ENCODE results near the gene ZNF425.
A peak's percentile ranks its signal among the peaks of the same experiment; 100 is the strongest.
"Not testable (repeated sequence)": the region's sequence is repeated elsewhere in the genome, so short reads cannot be mapped to it uniquely, and the experiment has no call there.

ZNF425 gene

GRCh38 chr7:149147752-149148653 lies 21.9 kb upstream of the ZNF425 start:
- TF ChIP-seq CTCF (IDR thresholded peaks at IDR 0.05; ENCODE audit: low read depth, low read length), result no peak
- peak; percentile 48 for DNase-seq (ENCODE audit: low read depth, low spot score)
- in situ Hi-C loops (cut with HindIII; ENCODE audit: low sequenced_read_pairs), result no loop called here
- H3K4me3 ChIP-seq (ENCODE audit: low read depth, low read length), result peak overlapping the region; percentile 75

DNA sequence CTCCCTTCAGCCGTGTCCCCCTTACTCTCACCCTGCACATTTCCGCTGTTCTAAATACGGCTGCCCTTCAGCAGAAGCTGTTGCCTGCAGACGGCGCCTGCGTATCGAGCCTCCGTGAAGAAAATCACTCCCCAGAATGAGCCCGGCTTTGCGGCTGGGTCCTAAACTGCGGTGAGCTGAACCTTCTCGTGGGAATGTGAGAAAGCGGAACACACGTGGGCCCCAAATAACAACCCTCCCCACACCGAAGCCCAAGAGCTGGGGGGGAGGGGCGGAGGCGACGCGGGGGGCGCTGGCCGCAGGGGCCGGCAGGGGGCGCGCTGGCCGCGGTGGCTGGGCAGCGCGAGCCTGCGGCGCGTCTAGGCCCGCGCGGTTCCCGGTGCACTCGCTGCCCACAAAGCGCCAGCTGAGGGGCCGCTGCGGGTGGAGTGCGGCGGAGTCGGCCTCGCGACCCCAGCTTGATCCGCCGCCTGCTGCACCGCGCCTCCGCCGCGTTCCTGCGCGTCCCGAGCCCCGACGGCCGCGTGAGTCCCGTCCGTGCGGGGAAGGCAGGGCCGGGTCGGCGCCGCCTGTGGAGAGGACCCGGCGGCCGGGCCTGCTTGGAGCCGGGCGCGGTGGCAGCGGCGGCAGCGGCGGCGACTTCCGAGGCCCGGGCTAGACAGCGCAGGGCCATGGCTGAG lies 21.1 kb upstream of the ZNF425 start, which contains the start of gene ZNF398:
Gene ZNF398 (plus strand): TSS at position 382 of the 680 bp plus-strand sequence. CDS start 290 bp downstream, at position 672.
- peak; percentile 41 for TF ChIP-seq CTCF (IDR thresholded peaks at IDR 0.05; ENCODE audit: low read depth, low read length)
- DNase-seq (ENCODE audit: low read depth, low spot score), result peak; percentile 66
- peak within 1 kb of the TSS; percentile 75 for H3K4me3 ChIP-seq (ENCODE audit: low read depth, low read length)
- in situ Hi-C loops (cut with HindIII; ENCODE audit: low sequenced_read_pairs), result no loop called here

DNA sequence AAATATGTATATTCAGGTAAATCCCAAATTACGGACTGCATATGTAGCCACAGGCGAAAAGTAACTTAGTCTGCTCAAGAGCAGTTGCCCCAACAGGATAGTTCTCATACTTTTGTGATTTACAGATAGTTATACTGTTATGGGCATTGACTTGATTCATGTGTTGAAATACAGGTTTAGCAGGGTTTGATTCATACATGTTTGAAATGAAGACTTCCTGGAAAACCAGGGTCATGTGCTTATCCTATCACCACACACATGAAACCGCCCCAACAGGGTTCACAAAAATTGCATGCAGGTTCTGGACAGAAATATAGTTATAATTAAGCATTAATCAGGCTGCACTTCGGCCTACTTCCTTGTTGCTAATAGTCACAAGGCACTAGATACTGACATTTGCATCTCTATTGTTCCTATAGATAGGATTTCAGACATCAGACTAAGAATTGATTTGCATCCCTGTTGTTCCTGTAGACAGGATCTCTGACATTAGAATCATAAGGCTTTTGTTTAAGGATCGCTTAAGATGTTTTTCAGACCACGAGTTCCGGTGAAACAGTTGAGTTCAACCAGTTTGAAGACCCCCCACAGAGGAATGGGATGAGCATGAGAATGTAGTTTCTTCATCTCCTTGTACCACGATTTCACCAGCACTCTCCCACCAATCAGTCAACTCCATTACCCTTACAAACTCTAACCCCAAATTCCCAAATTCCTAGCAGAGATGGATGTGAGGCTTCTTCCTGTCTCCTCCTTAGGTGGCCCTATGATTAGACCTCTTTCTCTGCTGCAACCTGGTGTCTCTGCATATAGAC lies 19.1 kb upstream of the ZNF425 start:
- DNase-seq (ENCODE audit: low read depth, low spot score), result no peak
- in situ Hi-C loops (cut with HindIII; ENCODE audit: low sequenced_read_pairs), result no loop called here
- no peak overlapping the region for H3K4me3 ChIP-seq (ENCODE audit: low read depth, low read length)
- no peak for TF ChIP-seq CTCF (IDR thresholded peaks at IDR 0.05; ENCODE audit: low read depth, low read length)

DNA sequence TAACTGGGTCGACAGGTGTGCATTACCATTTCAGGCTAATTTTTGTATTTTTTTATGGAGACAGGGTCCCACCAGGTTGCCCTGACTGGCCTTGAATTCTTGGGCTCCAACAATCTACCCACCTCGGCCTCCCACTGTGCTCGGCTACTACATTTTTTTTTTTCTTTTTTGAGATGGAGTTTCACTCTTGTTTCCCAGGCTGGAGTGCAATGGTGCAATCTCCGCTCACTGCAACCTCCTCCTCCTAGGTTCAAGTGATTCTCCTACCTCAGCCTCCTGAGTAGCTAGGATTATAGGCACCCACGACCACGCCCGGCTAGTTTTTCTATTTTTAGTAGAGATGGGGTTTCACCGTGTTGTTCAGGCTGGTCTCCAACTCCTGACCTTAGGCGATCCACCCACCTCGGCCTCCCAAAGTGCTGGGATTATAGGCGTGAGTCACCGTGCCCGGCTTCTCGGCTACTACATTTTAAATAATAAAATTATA lies 18.4 kb upstream of the ZNF425 start:
- H3K4me3 ChIP-seq (ENCODE audit: low read depth, low read length); in situ Hi-C loops (cut with HindIII; ENCODE audit: low sequenced_read_pairs); DNase-seq (ENCODE audit: low read depth, low spot score): not testable (repeated sequence)

DNA sequence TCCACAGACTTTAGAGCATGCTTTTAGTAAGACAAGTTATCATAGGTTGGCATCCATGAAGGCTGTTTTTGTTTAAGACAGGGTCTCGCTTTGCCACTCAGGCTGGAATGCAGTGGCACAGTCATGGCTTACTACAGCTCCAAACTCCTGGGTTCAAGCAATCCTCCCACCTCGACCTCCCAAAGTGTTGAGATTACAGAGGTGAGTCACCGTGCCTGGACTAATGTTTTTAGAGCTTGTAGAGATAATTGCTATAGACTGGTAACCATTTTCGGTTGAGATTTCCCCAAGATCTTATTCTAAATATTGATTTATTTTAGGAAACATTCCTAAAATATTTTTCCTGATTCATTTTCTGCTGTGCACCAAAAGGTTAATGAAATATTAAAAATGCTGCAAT lies 15.8 kb upstream of the ZNF425 start:
- TF ChIP-seq CTCF (IDR thresholded peaks at IDR 0.05; ENCODE audit: low read depth, low read length), result no peak
- in situ Hi-C loops (cut with HindIII; ENCODE audit: low sequenced_read_pairs), result no loop called here
- H3K4me3 ChIP-seq (ENCODE audit: low read depth, low read length), result no peak overlapping the region
- DNase-seq (ENCODE audit: low read depth, low spot score), result no peak

DNA sequence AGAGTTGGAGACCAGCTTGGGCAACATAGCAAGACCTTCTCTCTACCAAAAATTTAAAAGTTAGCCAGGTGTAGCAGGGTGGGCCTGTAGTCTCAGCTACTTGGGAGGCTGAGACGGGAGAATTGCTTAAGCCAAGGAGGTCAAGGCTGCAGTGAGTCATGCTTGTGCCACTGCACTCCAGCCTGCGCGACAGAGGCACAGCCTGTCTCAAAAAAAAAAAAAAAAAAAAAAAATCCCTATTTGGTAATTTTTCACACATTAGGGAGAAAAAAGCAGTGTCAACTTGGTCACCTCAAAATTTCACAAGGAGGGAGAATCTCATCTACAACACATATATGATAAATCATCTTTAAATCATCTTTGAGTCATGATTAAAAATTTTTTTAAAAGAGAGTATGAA lies 14.7 kb upstream of the ZNF425 start:
- DNase-seq (ENCODE audit: low read depth, low spot score), result no peak

More for the DNA sequence above, 14.7 kb upstream of the ZNF425 start:
- H3K4me3 ChIP-seq (ENCODE audit: low read depth, low read length), result no peak overlapping the region
- no peak for TF ChIP-seq CTCF (IDR thresholded peaks at IDR 0.05; ENCODE audit: low read depth, low read length)
- in situ Hi-C loops (cut with HindIII; ENCODE audit: low sequenced_read_pairs), result no loop called here

Data from astrocyte of the spinal cord (primary cell).